H9 (cell line): ENCODE measurements around the gene RUFY2. TPM values are rescaled to one million over a fixed set of nuclear protein-coding genes. Genes with fewer than 3 reads are reported as not detected.
"Not testable (repeated sequence)": the region's sequence is repeated elsewhere in the genome, so short reads cannot be mapped to it uniquely, and the experiment has no call there.

ENCODE experiments used
- DNase-seq: peaks from one replicate; pipeline ENCODE4 v3.0.0-alpha.2; 2017
- H2AFZ ChIP-seq: one replicate; pipeline ENCODE4 v1.6.1; 2013; ENCODE audit warnings: mild to moderate bottlenecking, low read length, control low read depth, moderate library complexity
- H2AK5ac ChIP-seq: 2 replicates; pipeline ENCODE4 v1.6.1; 2013; ENCODE audit warnings: low read length, control low read depth, mixed read lengths; ENCODE audit not compliant: insufficient read length
- H2BK120ac ChIP-seq: one replicate; pipeline ENCODE4 v1.6.1; 2013; ENCODE audit warnings: low read depth, mild to moderate bottlenecking, low read length, control low read depth, inconsistent platforms; ENCODE audit not compliant: poor library complexity, severe bottlenecking
- H2BK12ac ChIP-seq: 2 replicates; pipeline ENCODE4 v1.6.1; 2013; ENCODE audit warnings: low read length, control low read depth, mixed read lengths, low read depth; ENCODE audit not compliant: insufficient read length
- H2BK15ac ChIP-seq: 2 replicates; pipeline ENCODE4 v1.6.1; 2013; ENCODE audit warnings: low read depth, low read length, control low read depth
- H2BK20ac ChIP-seq: one replicate; pipeline ENCODE4 v1.6.1; 2013; ENCODE audit warnings: low read depth, mild to moderate bottlenecking, low read length, control low read depth, inconsistent platforms; ENCODE audit not compliant: poor library complexity, severe bottlenecking
- H2BK5ac ChIP-seq: 2 replicates; pipeline ENCODE4 v1.6.1; 2013; ENCODE audit warnings: low read length, control low read depth, mixed read lengths; ENCODE audit not compliant: insufficient read length
- H3K14ac ChIP-seq: 2 replicates; pipeline ENCODE4 v1.6.1; 2013; ENCODE audit warnings: low read length, control low read depth; ENCODE audit not compliant: insufficient read depth
- H3K18ac ChIP-seq: 2 replicates; pipeline ENCODE4 v1.6.1; 2013; ENCODE audit warnings: low read depth, mild to moderate bottlenecking, mixed read lengths, low read length, control low read depth; ENCODE audit not compliant: insufficient read length
- H3K23ac ChIP-seq: 2 replicates; pipeline ENCODE4 v1.6.1; 2013; ENCODE audit warnings: low read length, control low read depth, mixed read lengths, low read depth; ENCODE audit not compliant: insufficient read length
- H3K23me2 ChIP-seq: 2 replicates; pipeline ENCODE4 v1.6.1; 2013; ENCODE audit warnings: low read depth, mild to moderate bottlenecking, mixed read lengths, low read length, control low read depth; ENCODE audit not compliant: insufficient read length, poor library complexity, severe bottlenecking
- H3K27ac ChIP-seq: 2 replicates; pipeline ENCODE4 v1.5.1; 2013; ENCODE audit warnings: low read length, control low read depth, mixed read lengths, low read depth; ENCODE audit not compliant: insufficient read length
- H3K27me3 ChIP-seq: 2 replicates; pipeline ENCODE4 v1.6.1; 2013; ENCODE audit warnings: low read length, control low read depth, inconsistent platforms; ENCODE audit not compliant: insufficient read depth
- H3K4ac ChIP-seq: 2 replicates; pipeline ENCODE4 v1.6.1; 2013; ENCODE audit warnings: low read depth, mild to moderate bottlenecking, control low read depth, inconsistent platforms, low read length, moderate library complexity
- H3K4me1 ChIP-seq: 2 replicates; pipeline ENCODE4 v1.6.1; 2013; ENCODE audit warnings: low read length, control low read depth, inconsistent platforms; ENCODE audit not compliant: insufficient read depth
- H3K4me2 ChIP-seq: 2 replicates; pipeline ENCODE4 v1.6.1; 2013; ENCODE audit warnings: low read length, control low read depth, mixed read lengths; ENCODE audit not compliant: insufficient read length, insufficient read depth
- H3K56ac ChIP-seq: 2 replicates; pipeline ENCODE4 v1.6.1; 2013; ENCODE audit warnings: low read depth, mild to moderate bottlenecking, mixed read lengths, low read length, control low read depth; ENCODE audit not compliant: insufficient read length
- H3K79me1 ChIP-seq: 2 replicates; pipeline ENCODE4 v1.6.1; 2013; ENCODE audit warnings: low read depth, mild to moderate bottlenecking, moderate library complexity, low read length, control low read depth, inconsistent platforms; ENCODE audit not compliant: insufficient read depth, poor library complexity, severe bottlenecking
- H3K79me2 ChIP-seq: 2 replicates; pipeline ENCODE4 v1.6.1; 2013; ENCODE audit warnings: low read length, control low read depth, inconsistent platforms; ENCODE audit not compliant: insufficient read depth
- H3K9ac ChIP-seq: 2 replicates; pipeline ENCODE4 v1.6.1; 2013; ENCODE audit warnings: low read length, control low read depth, mixed read lengths; ENCODE audit not compliant: insufficient read length; ENCODE audit errors: extremely low read depth
- H3K9me3 ChIP-seq: one replicate; pipeline ENCODE4 v1.6.1; 2013; ENCODE audit warnings: low read depth, low read length, inconsistent platforms; ENCODE audit not compliant: control insufficient read depth
- H3T11ph ChIP-seq: one replicate; pipeline ENCODE4 v1.6.1; 2013; ENCODE audit warnings: mild to moderate bottlenecking, low read length, control low read depth, inconsistent platforms
- H4K20me1 ChIP-seq: one replicate; pipeline ENCODE4 v1.6.1; 2013; ENCODE audit not compliant: control insufficient read depth, insufficient read length, insufficient read depth
- H4K5ac ChIP-seq: 2 replicates; pipeline ENCODE4 v1.6.1; 2013; ENCODE audit warnings: low read depth, mild to moderate bottlenecking, mixed read lengths, low read length, control low read depth; ENCODE audit not compliant: insufficient read length
- H4K8ac ChIP-seq: replicated peaks from 2 replicates; pipeline ENCODE4 v1.6.1; 2013; ENCODE audit warnings: low read length, control low read depth, mixed read lengths, low read depth; ENCODE audit not compliant: insufficient read length
- H4K91ac ChIP-seq: 2 replicates; pipeline ENCODE4 v1.6.1; 2013; ENCODE audit warnings: low read depth, mild to moderate bottlenecking, moderate library complexity, mixed read lengths, low read length, control low read depth; ENCODE audit not compliant: insufficient read length
- H3K27ac Mint-ChIP-seq, 3 experiments: 2 replicates in 2 of 3; 3 replicates in 1 of 3; pipeline ENCODE4 v1.8.0; 2020 to 2021; ENCODE audit warnings: mixed read lengths in 3 of 3, mild to moderate bottlenecking in 1 of 3, moderate library complexity in 1 of 3
- H3K27me3 Mint-ChIP-seq: 2 replicates; pipeline ENCODE4 v1.8.0; 2021; ENCODE audit warnings: low read depth, mild to moderate bottlenecking, moderate library complexity, mixed read lengths
- H3K36me3 Mint-ChIP-seq, 3 experiments: 2 replicates in 2 of 3; 3 replicates in 1 of 3; pipeline ENCODE4 v1.8.0; 2020 to 2021; ENCODE audit warnings: low read depth in 3 of 3, mixed read lengths in 3 of 3; ENCODE audit not compliant: insufficient read depth in 1 of 3
- H3K4me1 Mint-ChIP-seq, 2 experiments: 2 replicates each; pipeline ENCODE4 v1.8.0; 2020; ENCODE audit warnings: mixed read lengths in 2 of 2
- H3K4me3 Mint-ChIP-seq, 2 experiments: 2 replicates in 1 of 2; 3 replicates in 1 of 2; pipeline ENCODE4 v1.8.0; 2020 to 2021; ENCODE audit warnings: mild to moderate bottlenecking in 2 of 2, mixed read lengths in 2 of 2, moderate library complexity in 1 of 2
- H3K9me3 Mint-ChIP-seq, 2 experiments: 2 replicates in 1 of 2; 3 replicates in 1 of 2; pipeline ENCODE4 v1.8.0; 2020; ENCODE audit warnings: mild to moderate bottlenecking in 2 of 2, mixed read lengths in 2 of 2, moderate library complexity in 1 of 2
- WGBS: extraction: QIAGEN DNeasy Blood & Tissue Kit; methylation state at CpG from one replicate; pipeline ENCODE4 v1.1.7; 2013; ENCODE audit warnings: missing lambda C conversion rate, low lambda C conversion rate, mixed read lengths; ENCODE audit not compliant: insufficient read length; ENCODE audit errors: extremely low coverage; 5-methylcytosine and 5-hydroxymethylcytosine counted together
- total RNA-seq: library from RNA; stranded (reverse); gene quantifications from 2 replicates; pipeline ENCODE4 v1.2.1, GENCODE V29; 2021
- TF ChIP-seq, protein P1 (sequence below): fragments of 200-600 bp; sonication (generic); conservative IDR thresholded peaks from 3 replicates; pipeline ENCODE4 v1.8.0; 2021; ENCODE audit warnings: antibody characterized with exemption, mild to moderate bottlenecking

RUFY2 gene
- total RNA-seq, 1 experiment from 2014 or later = 14.1 TPM

DNA sequence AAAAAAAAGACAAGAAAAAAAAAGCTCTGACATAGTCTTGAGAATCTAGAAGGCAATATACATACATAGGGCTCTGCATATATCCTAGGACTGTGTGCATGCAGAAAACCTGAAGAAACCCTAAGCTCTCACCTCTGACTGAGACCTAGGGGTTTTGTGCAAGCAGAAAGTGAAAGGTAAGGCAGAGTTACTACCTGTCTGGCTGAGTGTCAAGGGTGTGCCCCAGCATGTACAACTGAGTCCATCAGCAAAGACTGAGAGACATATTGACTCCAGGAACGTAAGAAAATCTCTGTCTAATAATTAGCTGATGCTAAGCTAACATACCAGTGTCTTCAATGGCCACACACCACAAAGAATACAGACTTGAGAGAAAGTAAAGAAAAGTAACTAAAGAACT lies 91.5 kb downstream of the RUFY2 start:
- peaks cover 6 to 14% (median 11%) of the 10 kb centered on the region in 3 experiments for H3K36me3 Mint-ChIP-seq
- no CpG with 5 or more reads among the region's 1 CpG for WGBS

GRCh38 chr10:68314930-68315329 lies 92.1 kb downstream of the RUFY2 start:
- H3K23me2 ChIP-seq, H3K27me3 Mint-ChIP-seq, H3K4me1 Mint-ChIP-seq: not testable (repeated sequence)

More for the DNA sequence above, 91.5 kb downstream of the RUFY2 start:
- Histone ChIP-seq H3K4me1 (no peaks in the 10 kb centered on the region), H3K9me3 (no peaks in the 10 kb centered on the region), H2AK5ac (no peak overlapping the region), H3T11ph (no peak overlapping the region), H3K27ac (no peak overlapping the region), H2AFZ (no peak overlapping the region), H3K27me3 (no peaks in the 10 kb centered on the region), H4K91ac (no peak overlapping the region), H4K8ac (no peak overlapping the region), H3K79me2 (no peaks in the 10 kb centered on the region), H2BK12ac (no peak overlapping the region), H2BK20ac (no peak overlapping the region), H2BK120ac (no peak overlapping the region), H3K9ac (no peak overlapping the region), H4K20me1 (no peaks in the 10 kb centered on the region), H4K5ac (no peak overlapping the region), H3K79me1 (no peaks in the 10 kb centered on the region), H3K4me2 (no peak overlapping the region), H2BK5ac (no peak overlapping the region), H3K4ac (no peak overlapping the region), H3K18ac (no peak overlapping the region), H3K14ac (no peak overlapping the region), H2BK15ac (no peak overlapping the region), H3K23ac (no peak overlapping the region), H3K23me2 (no peaks in the 10 kb centered on the region), H3K56ac (no peak overlapping the region)
- no peak for DNase-seq
- H3K4me3 Mint-ChIP-seq = no peak overlapping the region
- peaks cover 7% of the 10 kb centered on the region for H3K27me3 Mint-ChIP-seq
- peaks cover under 1 to 1% of the 10 kb centered on the region in 2 experiments; a peak in 2 of 4 replicates for H3K4me1 Mint-ChIP-seq
- peaks cover 19% of the 10 kb centered on the region in 2 experiments for H3K9me3 Mint-ChIP-seq
- TF ChIP-seq, protein P1, sequence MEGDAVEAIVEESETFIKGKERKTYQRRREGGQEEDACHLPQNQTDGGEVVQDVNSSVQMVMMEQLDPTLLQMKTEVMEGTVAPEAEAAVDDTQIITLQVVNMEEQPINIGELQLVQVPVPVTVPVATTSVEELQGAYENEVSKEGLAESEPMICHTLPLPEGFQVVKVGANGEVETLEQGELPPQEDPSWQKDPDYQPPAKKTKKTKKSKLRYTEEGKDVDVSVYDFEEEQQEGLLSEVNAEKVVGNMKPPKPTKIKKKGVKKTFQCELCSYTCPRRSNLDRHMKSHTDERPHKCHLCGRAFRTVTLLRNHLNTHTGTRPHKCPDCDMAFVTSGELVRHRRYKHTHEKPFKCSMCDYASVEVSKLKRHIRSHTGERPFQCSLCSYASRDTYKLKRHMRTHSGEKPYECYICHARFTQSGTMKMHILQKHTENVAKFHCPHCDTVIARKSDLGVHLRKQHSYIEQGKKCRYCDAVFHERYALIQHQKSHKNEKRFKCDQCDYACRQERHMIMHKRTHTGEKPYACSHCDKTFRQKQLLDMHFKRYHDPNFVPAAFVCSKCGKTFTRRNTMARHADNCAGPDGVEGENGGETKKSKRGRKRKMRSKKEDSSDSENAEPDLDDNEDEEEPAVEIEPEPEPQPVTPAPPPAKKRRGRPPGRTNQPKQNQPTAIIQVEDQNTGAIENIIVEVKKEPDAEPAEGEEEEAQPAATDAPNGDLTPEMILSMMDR = no peak
- H3K27ac Mint-ChIP-seq = no peak overlapping the region

More at GRCh38 chr10:68314930-68315329, 92.1 kb downstream of the RUFY2 start:
- not testable (repeated sequence) for H2BK5ac ChIP-seq, H2BK120ac ChIP-seq, H3K9me3 ChIP-seq, H2BK20ac ChIP-seq, H2BK15ac ChIP-seq, H3K27ac Mint-ChIP-seq, H2AK5ac ChIP-seq, H2AFZ ChIP-seq, H4K91ac ChIP-seq, H2BK12ac ChIP-seq, H3K4me3 Mint-ChIP-seq, H4K8ac ChIP-seq, H3K23ac ChIP-seq, H3K4me1 ChIP-seq, H3K9ac ChIP-seq, H3K79me1 ChIP-seq, H3T11ph ChIP-seq, H3K4me2 ChIP-seq, H3K18ac ChIP-seq, H4K20me1 ChIP-seq, H3K79me2 ChIP-seq, H3K14ac ChIP-seq, H4K5ac ChIP-seq, H3K27ac ChIP-seq, H3K27me3 ChIP-seq, H3K56ac ChIP-seq, DNase-seq, H3K4ac ChIP-seq
- H3K36me3 Mint-ChIP-seq = peaks cover 6 to 14% (median 11%) of the 10 kb centered on the region in 3 experiments
- WGBS = no CpG with 5 or more reads among the region's 6 CpGs
- H3K9me3 Mint-ChIP-seq = peaks cover 19% of the 10 kb centered on the region in 2 experiments
